ENCODE results near the gene SDHAF3. TPM values are rescaled to one million over a fixed set of nuclear protein-coding genes. Genes with fewer than 3 reads are reported as not detected.
A peak's percentile ranks its signal among the peaks of the same experiment; 100 is the strongest.

Gene SDHAF3
- total RNA-seq, 1 experiment from 2014 or later: 25.0 TPM

GRCh38 chr7:97096661-97097060 lies 20.8 kb upstream of the SDHAF3 start (continued):
- no peak for TF ChIP-seq POLR2AphosphoS5 (IDR thresholded peaks at IDR 0.05; ENCODE audit: low read depth, low read length)
- no peak for TF ChIP-seq ZFX (IDR thresholded peaks at IDR 0.05)
- no peak for TF ChIP-seq JUND (IDR thresholded peaks at IDR 0.05)

GRCh38 chr7:97104719-97105238 lies 12.7 kb upstream of the SDHAF3 start:
- peak; percentile 99 for ATAC-seq
- H2AFZ ChIP-seq (ENCODE audit: low read depth, low read length, poor library complexity, severe bottlenecking): peak overlapping the region; percentile 46
- intact Hi-C loops (cut with micrococcal nuclease): loop anchor here (1.0 to 10.0 kb wide), 6 partner anchors 75 to 1060 kb away; no protein-coding TSS in a partner anchor
- POLR2A ChIA-PET: interaction anchor here (1.1 kb wide), 2 partner anchors 10 to 12 kb away, joined by 3 read pairs; partner anchors contain the start of gene SDHAF3
- no peaks in the 10 kb centered on the region for H3K79me2 ChIP-seq (ENCODE audit: insufficient read depth, low read length)
- no peak overlapping the region for H3K9ac ChIP-seq (ENCODE audit: low read length)
- H3K9me2 ChIP-seq (ENCODE audit: insufficient read depth): no peaks in the 10 kb centered on the region
- DNase-seq (ENCODE audit: low read depth, low spot score): peak; percentile 59
- no peaks in the 10 kb centered on the region; a peak in 1 of 4 replicates for H3K9me3 ChIP-seq (ENCODE audit: control insufficient read depth in 1 of 2, insufficient read depth in 1 of 2, low read depth in 1 of 2, low read length in 2 of 2)
- CTCF ChIA-PET: interaction anchor here (0.6 to 2.0 kb wide), 15 partner anchors 9 to 917 kb away, joined by 3 to 17 read pairs (median 5); partner anchors contain the start of gene SDHAF3
- no peaks in the 10 kb centered on the region for H3K36me3 ChIP-seq (ENCODE audit: control insufficient read depth in 1 of 2, insufficient read depth in 2 of 2, low read length in 2 of 2)
- no peak overlapping the region for H3K4me3 ChIP-seq (replicated peaks in 1 of 2; ENCODE audit: low read depth in 1 of 2, low read length in 2 of 2)
- RAD21 ChIA-PET (ENCODE audit: low non-redundant PET in 1 of 2, low total read pairs in 2 of 2, uncharacterized antibody in 2 of 2, unreplicated experiment in 2 of 2): no interaction called here
- H3K4me1 ChIP-seq (ENCODE audit: control insufficient read depth in 1 of 2, insufficient read depth in 2 of 2, low read length in 2 of 2): no peaks in the 10 kb centered on the region; a peak in 1 of 4 replicates
- H3K27ac ChIP-seq (ENCODE audit: low read depth, low read length): no peak overlapping the region
- peak overlapping the region; percentile 32 for H3K4me2 ChIP-seq (ENCODE audit: low read length)
- TF ChIP-seq RAD21 (IDR thresholded peaks at IDR 0.05; ENCODE audit: low read depth): peak; percentile 92
- TF ChIP-seq EGR1 (IDR thresholded peaks at IDR 0.05; ENCODE audit: low read depth): no peak
- peak; percentile 72 to 90 (median 79) for TF ChIP-seq CTCF (IDR thresholded peaks at IDR 0.05 in 2 of 3, conservative IDR thresholded peaks at IDR 0.05 in 1 of 3; ENCODE audit: borderline replicate concordance in 1 of 3, insufficient read depth in 1 of 3, low read depth in 2 of 3, low read length in 2 of 3)
- no peak for TF ChIP-seq CBX3 (IDR thresholded peaks at IDR 0.05; ENCODE audit: low read depth)
- TF ChIP-seq TCF7L2 (IDR thresholded peaks at IDR 0.05; ENCODE audit: borderline replicate concordance, extremely low read depth, insufficient read depth, insufficient read length): peak; percentile 93
- no TSS peak for BruUV-seq (replicated peaks)
- no peaks in the 10 kb centered on the region; the same call in 1 of the 2 replicates for H3K27me3 ChIP-seq (ENCODE audit: insufficient read depth, low read length)
- no peaks in the 10 kb centered on the region for H4K20me1 ChIP-seq (ENCODE audit: insufficient read depth)

Data from HCT116 (cell line).